NOMO-1 treated with dmso at 0.1 percent for 144 hours (cell line): ENCODE data around the gene RAB6D.
"Not testable (repeated sequence)": the region's sequence is repeated elsewhere in the genome, so short reads cannot be mapped to it uniquely, and the experiment has no call there.

Source experiments
- DNase-seq: peaks from one replicate; lab custom pipeline; 2025; ENCODE audit not compliant: unreplicated experiment; lab: John Stamatoyannopoulos, UW

RAB6D gene

GRCh38 chr2:131363703-131364186, at the start of gene RAB6D:
Gene RAB6D, minus strand, starts transcription at chr2:131364168. Its CDS starts 448 bp downstream, at chr2:131363720.
- not testable (repeated sequence) for DNase-seq

DNA sequence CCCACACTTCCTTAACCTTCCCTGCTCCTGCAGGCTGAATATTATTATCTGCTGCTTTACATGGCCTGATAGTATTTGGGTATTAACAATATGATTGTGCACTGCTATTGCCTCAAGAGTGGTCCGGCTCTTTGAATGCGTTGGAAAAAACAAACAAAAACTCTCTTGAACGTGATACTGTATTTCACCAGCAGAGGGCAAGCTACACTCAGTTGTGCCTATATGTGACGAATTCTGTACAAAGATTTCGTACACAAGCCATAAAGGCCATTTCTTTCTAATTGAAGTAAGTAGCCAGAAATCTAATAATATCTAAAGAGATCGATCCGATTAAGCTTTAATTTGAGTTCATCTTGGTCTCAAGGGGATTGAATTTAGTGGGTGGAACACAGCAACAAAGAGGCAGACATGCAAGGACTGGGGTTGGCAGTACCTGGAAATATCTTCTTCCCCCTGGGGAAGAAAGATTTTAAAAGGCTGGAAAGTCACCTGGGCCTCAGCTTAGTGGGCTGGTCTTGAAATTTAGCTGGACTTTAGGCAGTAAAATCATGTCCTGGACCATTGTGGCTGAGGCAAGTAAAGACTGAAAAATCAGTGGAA, 49.3 kb upstream of the RAB6D start:
- DNase-seq: no peak

DNA sequence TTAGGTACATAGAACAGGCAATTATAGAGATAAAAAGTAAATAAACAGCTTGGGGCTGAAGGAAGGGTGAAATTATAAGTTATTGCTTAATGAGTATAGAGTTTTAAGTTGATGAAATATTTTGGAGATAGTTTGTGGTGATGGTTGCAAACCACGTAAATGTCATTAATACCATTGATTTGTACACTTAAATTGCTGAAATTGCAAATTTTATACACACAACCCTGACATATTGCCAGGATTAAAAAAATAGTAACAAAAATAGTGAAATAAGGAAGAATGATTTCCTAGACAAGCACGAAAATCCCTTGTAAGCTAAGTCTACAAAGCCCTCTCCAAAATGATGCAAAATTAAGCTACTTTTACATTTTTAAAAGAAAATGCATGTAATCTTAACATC, 46.2 kb upstream of the RAB6D start:
- DNase-seq: no peak

DNA sequence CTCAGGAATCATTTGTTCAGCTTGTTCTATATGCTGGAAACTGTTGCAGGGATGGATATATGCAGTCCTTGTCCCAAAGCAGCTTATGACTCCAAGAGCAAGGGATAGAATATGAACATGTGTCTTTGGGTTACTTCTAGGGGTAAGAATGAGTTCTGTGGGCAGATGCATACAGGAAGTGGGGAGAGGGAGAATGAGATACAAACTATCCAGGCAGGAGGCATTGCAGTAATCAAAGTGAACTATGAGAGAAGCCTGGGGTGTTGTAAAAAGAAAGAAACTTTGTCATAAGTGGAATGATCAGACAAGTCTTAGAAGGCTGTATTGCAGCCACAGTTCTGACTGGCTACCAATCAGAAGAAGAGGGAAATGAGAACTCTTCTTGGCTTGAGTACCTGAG, 44.8 kb upstream of the RAB6D start:
- DNase-seq: no peak

DNA sequence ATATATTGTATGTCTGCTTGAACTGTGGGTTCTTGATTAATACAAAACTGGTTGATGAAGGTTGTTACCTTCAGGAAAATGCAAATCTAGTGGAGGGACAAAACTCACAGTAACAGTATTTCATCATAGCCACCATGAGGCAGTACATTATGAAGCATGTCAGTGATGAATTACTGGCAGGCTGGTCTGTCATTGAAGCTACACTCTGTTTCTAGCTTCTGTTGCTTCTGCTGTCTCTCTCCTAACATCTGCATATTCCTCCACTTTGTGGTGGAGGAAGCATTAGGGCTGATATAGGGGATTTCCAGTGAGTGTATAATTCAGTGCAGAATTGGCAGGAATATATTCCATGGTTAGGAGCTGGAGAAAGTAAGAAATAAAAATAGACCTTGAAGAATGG, 44.2 kb upstream of the RAB6D start:
- no peak for DNase-seq

GRCh38 chr2:131404753-131405152, 40.8 kb upstream of the RAB6D start:
- DNase-seq: no peak

DNA sequence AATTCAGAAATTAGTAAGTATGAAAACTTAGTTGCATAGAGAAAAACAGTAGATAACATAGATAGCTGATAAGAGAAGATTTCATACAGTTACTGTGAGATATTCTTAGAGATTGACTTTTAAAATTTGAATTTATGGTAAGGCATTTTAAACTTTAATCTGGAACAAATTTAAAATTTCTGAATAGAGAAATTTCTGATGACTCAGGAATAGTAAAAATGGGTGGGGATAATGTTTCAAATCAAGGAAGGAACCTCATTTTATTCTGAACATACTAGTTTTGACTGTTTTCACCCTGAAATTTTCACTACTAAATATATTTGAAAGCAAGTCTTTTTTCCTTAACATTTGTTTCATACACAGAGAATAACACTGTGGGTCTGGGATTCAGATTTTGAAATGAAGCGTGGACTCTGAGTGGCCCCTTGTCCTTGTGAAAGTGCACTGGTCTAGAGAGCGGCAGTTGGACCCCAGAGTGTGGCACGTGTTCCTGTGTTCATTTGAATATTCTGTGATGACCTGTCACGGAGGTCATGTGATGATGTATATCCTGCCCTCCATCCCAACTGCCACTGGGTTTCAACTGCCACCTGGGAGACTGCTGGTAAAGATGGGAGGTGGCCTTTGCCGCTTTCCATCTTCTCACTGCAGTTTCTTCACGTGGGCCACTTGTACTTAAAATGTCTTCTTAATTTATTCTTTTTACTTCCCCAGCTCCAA, 38.5 kb upstream of the RAB6D start:
- no peak for DNase-seq

- no peak for DNase-seq
Measured at GRCh38 chr2:131400849-131401248, 36.9 kb upstream of the RAB6D start.

- DNase-seq: not testable (repeated sequence)
Measured at GRCh38 chr2:131400441-131400840, 36.5 kb upstream of the RAB6D start.

GRCh38 chr2:131396209-131396608, 32.2 kb upstream of the RAB6D start:
- DNase-seq: not testable (repeated sequence)

GRCh38 chr2:131395024-131395645, 31.2 kb upstream of the RAB6D start:
- DNase-seq: not testable (repeated sequence)

GRCh38 chr2:131394147-131394931, 30.4 kb upstream of the RAB6D start:
- DNase-seq: no peak

DNA sequence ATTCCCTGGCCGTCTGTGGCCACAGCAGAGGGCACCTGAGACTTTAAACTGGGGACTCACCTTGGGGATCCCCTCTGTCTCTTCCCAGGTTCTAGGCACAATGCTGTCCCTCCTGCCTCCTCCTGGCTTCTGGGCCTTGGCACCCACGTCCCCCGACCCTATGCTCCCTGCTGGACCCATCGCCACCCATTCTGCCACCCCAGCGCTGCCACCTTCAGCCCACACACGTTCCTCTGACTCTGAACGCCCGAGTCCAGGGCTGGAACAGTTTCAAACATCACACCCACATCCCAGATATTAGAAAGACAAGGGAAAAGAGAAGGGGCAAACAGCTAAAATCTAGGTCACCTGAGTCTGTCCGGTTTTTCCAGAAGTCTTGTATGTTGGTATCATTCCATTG, 28.0 kb upstream of the RAB6D start:
- DNase-seq: not testable (repeated sequence)

DNA sequence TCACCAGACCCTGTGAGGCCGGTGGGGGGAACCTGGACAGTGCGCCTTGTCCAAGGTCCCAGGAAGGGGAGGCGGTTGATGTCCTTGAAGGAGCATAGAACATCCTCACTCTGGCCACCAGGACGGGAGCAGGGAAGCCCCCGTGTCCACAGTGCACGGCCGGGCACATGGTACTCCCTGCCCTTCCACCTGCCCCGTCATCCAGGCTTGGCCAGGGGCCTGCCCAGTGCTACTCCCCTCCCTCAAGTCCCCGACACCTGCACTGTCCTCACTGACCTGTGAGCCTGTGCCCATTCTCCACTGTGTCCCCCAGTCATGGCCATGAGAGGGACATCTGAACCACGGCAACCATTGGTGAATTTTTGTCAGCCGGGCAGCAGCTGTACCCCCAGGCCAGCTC, 27.5 kb upstream of the RAB6D start:
- not testable (repeated sequence) for DNase-seq

- DNase-seq: not testable (repeated sequence)
Measured at GRCh38 chr2:131390495-131391130, 26.6 kb upstream of the RAB6D start.

DNA sequence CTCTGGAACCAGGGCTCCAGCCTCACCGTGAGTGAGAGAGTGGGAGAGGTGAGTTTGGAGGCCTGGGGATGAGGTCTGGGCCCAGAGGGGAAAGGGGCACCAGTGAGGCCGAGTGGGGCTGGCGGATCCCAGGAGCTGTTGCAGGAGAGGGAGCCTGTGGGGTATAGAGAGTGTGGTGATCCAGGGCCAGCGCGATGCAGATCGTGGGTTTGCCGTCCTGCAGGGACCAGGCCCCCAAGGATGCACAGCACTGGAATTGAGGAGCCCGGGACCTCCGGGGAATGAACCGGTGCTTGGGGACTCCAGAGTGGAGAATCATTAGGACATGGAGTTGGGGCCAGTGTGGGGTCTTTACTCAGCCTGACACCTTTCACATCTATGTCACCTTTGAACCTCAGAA, 25.7 kb upstream of the RAB6D start:
- DNase-seq: no peak

- DNase-seq: not testable (repeated sequence)
Measured at GRCh38 chr2:131388834-131389233, 24.9 kb upstream of the RAB6D start.

GRCh38 chr2:131373111-131373510, 9.1 kb upstream of the RAB6D start:
- DNase-seq: not testable (repeated sequence)

- DNase-seq: no peak
Measured at GRCh38 chr2:131369954-131370353, 6.0 kb upstream of the RAB6D start.

DNA sequence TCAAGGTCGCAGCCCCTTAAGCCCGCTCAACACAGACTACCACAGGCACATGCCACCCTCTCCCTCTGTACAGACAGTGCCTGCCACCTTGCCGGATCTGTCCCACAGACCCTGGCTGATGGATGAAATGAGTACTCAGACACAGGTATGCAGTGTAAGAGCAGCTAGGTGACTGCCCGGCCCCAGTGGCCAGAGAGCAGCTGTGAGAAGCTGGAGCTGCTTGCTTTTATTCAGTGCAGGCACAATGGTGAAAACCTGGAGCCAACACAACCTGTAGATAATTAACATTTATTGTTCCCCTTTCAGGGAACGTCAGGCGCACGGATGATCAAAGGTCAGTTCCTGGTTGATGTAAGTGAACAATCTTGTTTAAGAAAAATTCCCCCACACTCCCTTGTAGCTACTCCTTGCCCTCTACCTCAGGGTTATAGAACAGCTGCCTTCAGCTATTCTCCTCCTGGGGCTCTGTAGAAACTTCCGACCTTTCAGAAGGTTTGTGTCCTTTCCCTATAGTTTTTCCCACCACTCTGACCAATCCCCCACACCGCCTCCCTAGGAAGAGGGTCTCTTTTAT, 4.6 kb upstream of the RAB6D start:
- not testable (repeated sequence) for DNase-seq
